SU-DHL-6 (cell line): ENCODE measurements around the gene MGMT.

Experiments
- H2AFZ ChIP-seq: fragments of 200-600 bp; sonication (generic); 2 replicates; pipeline ENCODE4 v1.6.1; 2014; ENCODE audit warnings: low read depth, mild to moderate bottlenecking, moderate library complexity, mixed read lengths, antibody characterized with exemption, low read length; ENCODE audit not compliant: severe bottlenecking
- H3F3A ChIP-seq: fragments of 200-600 bp; shearing (Covaris generic); 2 replicates; pipeline ENCODE4 v1.6.0; 2016; ENCODE audit warnings: antibody characterized with exemption, mild to moderate bottlenecking; ENCODE audit not compliant: insufficient read depth
- H3K27ac ChIP-seq: fragments of 200-600 bp; sonication (generic); 2 replicates; pipeline ENCODE4 v1.5.1; 2016; ENCODE audit warnings: low read depth, mild to moderate bottlenecking, low read length, moderate library complexity, mixed read lengths
- H3K27me3 ChIP-seq: fragments of 200-600 bp; sonication (generic), shearing (Covaris generic); 2 replicates; pipeline ENCODE4 v1.6.0; 2014; ENCODE audit warnings: mild to moderate bottlenecking, low read length
- H3K36me3 ChIP-seq: fragments of 200-600 bp; sonication (generic); 2 replicates; pipeline ENCODE4 v1.6.1; 2014; ENCODE audit warnings: mild to moderate bottlenecking, low read length, mixed read lengths
- H3K4me2 ChIP-seq: fragments of 300-600, 200-600 bp; shearing (Covaris generic), sonication (generic); 2 replicates; pipeline ENCODE4 v1.6.0; 2014; ENCODE audit warnings: low read length, low read depth, mild to moderate bottlenecking; ENCODE audit not compliant: poor library complexity, severe bottlenecking
- H3K4me3 ChIP-seq: fragments of 200-600 bp; sonication (generic); 2 replicates; pipeline ENCODE4 v1.5.1; 2014; ENCODE audit warnings: antibody characterized with exemption, low read length, mild to moderate bottlenecking, mixed read lengths; ENCODE audit not compliant: insufficient read depth, poor library complexity, severe bottlenecking
- H3K79me2 ChIP-seq: fragments of 200-600 bp; sonication (generic); 2 replicates; pipeline ENCODE4 v1.6.1; 2014; ENCODE audit warnings: mild to moderate bottlenecking, low read length, moderate library complexity; ENCODE audit not compliant: insufficient read depth
- H3K9ac ChIP-seq: fragments of 200-600 bp; sonication (generic); 2 replicates; pipeline ENCODE4 v1.7.0; 2014; ENCODE audit warnings: mild to moderate bottlenecking, low read length
- H3K9me2 ChIP-seq: fragments of 200-600 bp; sonication (generic); replicated peaks from 2 replicates; pipeline ENCODE4 v1.6.1; 2014; ENCODE audit warnings: low read length; ENCODE audit not compliant: insufficient read depth
- H3K9me3 ChIP-seq: fragments of 200-600 bp; sonication (generic); 2 replicates; pipeline ENCODE4 v1.6.1; 2014; ENCODE audit warnings: low read length, mixed read lengths; ENCODE audit not compliant: insufficient read depth
- H4K20me1 ChIP-seq: fragments of 200-600 bp; sonication (generic); 2 replicates; pipeline ENCODE4 v1.6.1; 2014; ENCODE audit warnings: low read depth, mild to moderate bottlenecking, antibody characterized with exemption, low read length, moderate library complexity, mixed read lengths
- CTCF ChIP-seq: fragments of 200-600 bp; sonication (generic); IDR thresholded peaks from one replicate; pipeline ENCODE4 v1.5.1; 2017; ENCODE audit warnings: antibody characterized with exemption, mild to moderate bottlenecking, low read length, moderate library complexity; ENCODE audit not compliant: insufficient read depth, poor library complexity, severe bottlenecking
- EZH2phosphoT487 ChIP-seq: fragments of 200-600 bp; sonication (generic), shearing (Covaris generic); conservative IDR thresholded peaks from 2 replicates; pipeline ENCODE4 v1.6.1; 2018; ENCODE audit warnings: mild to moderate bottlenecking, antibody characterized with exemption, low read length, moderate library complexity, mixed read lengths

The MGMT gene

GRCh38 chr10:129774082-129774735 is 307.2 kb downstream of the MGMT start:
- Histone ChIP-seq H3K27me3 (no peaks in the 10 kb centered on the region), H3K9me3 (no peaks in the 10 kb centered on the region), H3K9ac (no peak overlapping the region), H3K4me2 (no peak overlapping the region), H3F3A (no peaks in the 10 kb centered on the region), H2AFZ (no peak overlapping the region), H3K27ac (no peak overlapping the region), H3K36me3 (no peaks in the 10 kb centered on the region), H4K20me1 (no peaks in the 10 kb centered on the region), H3K4me3 (no peak overlapping the region), H3K9me2 (no peaks in the 10 kb centered on the region), H3K79me2 (no peaks in the 10 kb centered on the region)
- TF ChIP-seq CTCF (no peak), EZH2phosphoT487 (no peak)

DNA sequence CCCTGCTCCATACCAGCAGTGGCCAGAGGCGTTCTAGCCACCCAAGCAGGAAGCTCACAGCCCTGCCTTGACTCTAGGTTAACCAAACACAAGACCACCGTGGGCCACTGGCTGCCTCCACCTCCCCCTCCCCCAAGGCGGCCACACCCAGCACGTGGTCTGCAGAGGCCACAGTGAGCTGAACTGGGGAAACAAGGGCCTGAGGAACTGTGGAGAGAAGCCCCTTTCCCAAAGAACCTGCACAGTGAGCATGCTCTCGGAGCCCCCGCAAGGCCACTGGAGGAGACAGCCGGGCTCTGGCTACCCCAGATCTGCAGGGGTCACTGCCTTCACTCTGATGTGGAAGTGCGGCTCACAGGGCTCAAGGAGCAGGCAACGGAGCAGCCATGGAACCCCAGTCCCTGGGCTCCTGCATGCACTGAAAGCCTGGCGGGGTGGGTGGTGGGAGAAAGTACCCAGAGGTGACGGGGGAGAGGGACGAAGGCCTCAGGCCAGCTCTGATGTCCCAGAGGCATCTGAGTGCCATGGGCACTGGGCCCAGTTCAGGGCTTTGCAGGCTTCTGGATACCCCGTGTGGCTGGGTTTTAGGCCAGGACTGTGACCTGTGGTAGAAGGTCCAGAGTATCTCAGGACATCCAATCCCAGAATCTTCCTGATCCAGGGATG is 307.8 kb downstream of the MGMT start:
- Histone ChIP-seq H3K4me2 (no peak overlapping the region), H4K20me1 (no peaks in the 10 kb centered on the region), H3K9me3 (no peaks in the 10 kb centered on the region), H3K36me3 (no peaks in the 10 kb centered on the region), H3K79me2 (no peaks in the 10 kb centered on the region), H3K27me3 (no peaks in the 10 kb centered on the region), H3K4me3 (no peak overlapping the region), H3K9me2 (no peaks in the 10 kb centered on the region), H2AFZ (no peak overlapping the region), H3F3A (no peaks in the 10 kb centered on the region), H3K9ac (no peak overlapping the region), H3K27ac (no peak overlapping the region)
- TF ChIP-seq EZH2phosphoT487 = no peak
- TF ChIP-seq CTCF = no peak

GRCh38 chr10:129775681-129776080 is 308.6 kb downstream of the MGMT start:
- H3K9ac ChIP-seq = no peak overlapping the region
- no peaks in the 10 kb centered on the region for H4K20me1 ChIP-seq
- H3K27me3 ChIP-seq = no peaks in the 10 kb centered on the region
- H3K4me2 ChIP-seq = no peak overlapping the region
- H3K4me3 ChIP-seq = no peak overlapping the region
- no peaks in the 10 kb centered on the region for H3K9me2 ChIP-seq
- no peaks in the 10 kb centered on the region for H3K79me2 ChIP-seq
- no peak overlapping the region for H3K27ac ChIP-seq
- H3K9me3 ChIP-seq = no peaks in the 10 kb centered on the region
- TF ChIP-seq EZH2phosphoT487 (no peak), CTCF (no peak)
- H2AFZ ChIP-seq = no peak overlapping the region
- no peaks in the 10 kb centered on the region for H3F3A ChIP-seq
- no peaks in the 10 kb centered on the region for H3K36me3 ChIP-seq
